Loucy (cell line): ENCODE measurements around the gene GCG.

ENCODE experiments used
- EZH2phosphoT487 ChIP-seq: fragments of 200-600 bp; IDR thresholded peaks from 2 replicates; pipeline ENCODE4 v1.6.1; 2018; ENCODE audit warnings: antibody characterized with exemption, mild to moderate bottlenecking, moderate library complexity, borderline replicate concordance
- TF ChIP-seq, protein P1 (sequence below): fragments of 200-600 bp; sonication (generic); conservative IDR thresholded peaks from 2 replicates; pipeline ENCODE4 v1.5.1; 2014; ENCODE audit warnings: mild to moderate bottlenecking, antibody characterized with exemption, low read length

DNA sequence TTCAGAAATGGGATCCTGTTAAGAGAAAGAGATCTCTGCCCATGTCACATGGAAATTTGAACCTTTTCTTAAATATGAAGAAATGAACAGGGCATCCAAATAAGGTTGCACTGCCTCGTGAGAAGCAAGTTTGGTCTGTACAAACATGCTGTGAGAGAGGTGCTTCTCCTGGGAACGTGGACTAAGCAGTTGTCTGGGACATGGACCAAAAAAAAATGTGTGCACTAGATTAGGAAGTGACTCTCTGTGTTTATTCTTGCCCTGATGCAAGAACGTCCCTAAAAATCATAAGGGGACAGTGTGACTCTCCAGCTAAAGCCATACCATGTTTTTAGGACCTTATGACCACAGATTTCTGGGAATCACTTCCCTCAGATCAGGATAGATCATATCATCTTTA, 23.7 kb upstream of the GCG start:
- TF ChIP-seq, protein P1, sequence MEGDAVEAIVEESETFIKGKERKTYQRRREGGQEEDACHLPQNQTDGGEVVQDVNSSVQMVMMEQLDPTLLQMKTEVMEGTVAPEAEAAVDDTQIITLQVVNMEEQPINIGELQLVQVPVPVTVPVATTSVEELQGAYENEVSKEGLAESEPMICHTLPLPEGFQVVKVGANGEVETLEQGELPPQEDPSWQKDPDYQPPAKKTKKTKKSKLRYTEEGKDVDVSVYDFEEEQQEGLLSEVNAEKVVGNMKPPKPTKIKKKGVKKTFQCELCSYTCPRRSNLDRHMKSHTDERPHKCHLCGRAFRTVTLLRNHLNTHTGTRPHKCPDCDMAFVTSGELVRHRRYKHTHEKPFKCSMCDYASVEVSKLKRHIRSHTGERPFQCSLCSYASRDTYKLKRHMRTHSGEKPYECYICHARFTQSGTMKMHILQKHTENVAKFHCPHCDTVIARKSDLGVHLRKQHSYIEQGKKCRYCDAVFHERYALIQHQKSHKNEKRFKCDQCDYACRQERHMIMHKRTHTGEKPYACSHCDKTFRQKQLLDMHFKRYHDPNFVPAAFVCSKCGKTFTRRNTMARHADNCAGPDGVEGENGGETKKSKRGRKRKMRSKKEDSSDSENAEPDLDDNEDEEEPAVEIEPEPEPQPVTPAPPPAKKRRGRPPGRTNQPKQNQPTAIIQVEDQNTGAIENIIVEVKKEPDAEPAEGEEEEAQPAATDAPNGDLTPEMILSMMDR = no peak
- no peak for TF ChIP-seq EZH2phosphoT487
